HG03457 (cell line): ENCODE data around the gene HOMER2.

Source experiments
- ATAC-seq: cut with Tn5 transposase; IDR thresholded peaks from one replicate; pipeline ENCODE4 v1.9.1; 2021; ENCODE audit warnings: moderate number of reproducible peaks; ENCODE audit not compliant: unreplicated experiment

Gene HOMER2

DNA sequence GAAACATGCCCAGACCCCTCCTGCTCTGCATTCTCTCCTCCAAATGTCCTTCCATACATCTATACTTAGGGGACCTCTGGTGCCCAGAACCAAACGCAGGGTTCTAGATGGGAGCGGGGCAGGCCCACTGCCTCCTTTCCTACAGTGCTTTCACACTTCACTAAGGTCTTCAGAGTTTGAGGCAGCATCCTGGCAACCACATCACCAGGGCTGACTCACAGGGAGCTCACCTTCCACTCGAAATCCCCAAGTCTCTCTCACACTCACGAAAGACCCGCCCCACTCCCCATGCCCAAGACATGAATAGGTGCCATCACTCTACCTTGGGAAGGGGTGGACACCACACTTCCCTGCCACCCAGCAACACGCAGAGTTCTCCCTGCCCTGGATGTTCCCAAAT is 18.9 kb downstream of the HOMER2 start:
- ATAC-seq = no peak

GRCh38 chr15:82931221-82931620 is 21.3 kb downstream of the HOMER2 start:
- ATAC-seq = no peak

- no peak for ATAC-seq
Observed at GRCh38 chr15:82930461-82930860, 22.1 kb downstream of the HOMER2 start.

DNA sequence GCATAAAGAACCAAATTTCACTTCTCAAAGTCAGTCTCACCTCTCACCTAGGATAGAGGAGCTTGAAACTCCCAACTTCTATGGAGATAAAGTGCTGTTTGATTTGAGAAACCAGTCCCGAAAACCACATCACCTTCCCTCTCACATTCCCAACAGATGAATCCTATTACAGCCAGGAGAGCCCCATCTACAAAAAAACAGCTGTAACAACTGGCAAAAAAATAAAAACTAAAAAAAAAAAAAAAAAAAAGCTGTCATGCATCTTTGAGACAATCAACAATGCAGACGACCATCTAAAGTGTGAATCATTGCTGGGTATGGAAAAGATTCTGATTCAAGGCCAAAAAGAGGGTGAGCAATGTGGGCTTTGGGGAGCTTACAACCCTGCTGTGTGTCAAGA is 23.8 kb downstream of the HOMER2 start:
- ATAC-seq = no peak

DNA sequence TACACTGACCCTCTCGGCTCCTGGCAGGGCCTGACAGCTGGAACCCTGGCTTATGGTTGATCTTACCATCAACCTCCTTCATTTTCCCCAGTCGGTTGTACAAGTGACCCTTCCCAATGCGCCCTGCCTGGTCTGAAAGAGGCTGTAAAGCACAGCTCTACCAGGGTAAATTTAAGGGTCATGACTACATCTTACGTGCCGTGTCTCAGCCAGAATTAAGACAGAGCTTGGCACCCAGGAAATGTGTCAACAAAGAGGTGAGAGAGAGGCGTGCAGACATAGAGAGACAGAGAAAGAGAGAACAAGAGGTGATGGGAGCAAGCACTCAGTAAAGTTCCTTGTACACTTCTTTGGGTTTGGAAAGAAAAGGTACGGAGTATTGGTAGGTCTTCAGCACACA is 28.8 kb downstream of the HOMER2 start:
- ATAC-seq = no peak

- ATAC-seq = no peak
Observed at GRCh38 chr15:82922737-82923136, 29.8 kb downstream of the HOMER2 start.

DNA sequence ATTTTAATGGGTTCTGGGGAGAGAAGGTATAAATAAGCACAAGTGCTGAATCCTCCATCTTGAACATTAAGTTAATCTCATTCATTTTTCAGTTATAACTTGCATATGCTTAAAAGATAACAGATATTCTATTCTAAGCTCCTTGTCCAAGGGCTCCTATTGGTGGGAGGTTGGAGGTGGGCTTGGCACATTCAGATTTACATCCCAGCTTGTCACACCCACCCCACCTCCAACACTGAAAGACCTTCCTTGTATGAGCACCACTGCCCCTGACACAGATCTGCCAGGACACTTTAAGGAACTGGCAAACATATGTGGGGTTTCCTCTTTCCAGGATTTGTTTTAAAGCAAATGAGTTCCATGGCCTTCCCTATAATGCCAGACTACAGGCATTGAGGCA is 30.6 kb downstream of the HOMER2 start:
- no peak for ATAC-seq

GRCh38 chr15:82921242-82921641 is 31.3 kb downstream of the HOMER2 start:
- no peak for ATAC-seq

- no peak for ATAC-seq
Observed at GRCh38 chr15:82919231-82919886, 33.2 kb downstream of the HOMER2 start.

DNA sequence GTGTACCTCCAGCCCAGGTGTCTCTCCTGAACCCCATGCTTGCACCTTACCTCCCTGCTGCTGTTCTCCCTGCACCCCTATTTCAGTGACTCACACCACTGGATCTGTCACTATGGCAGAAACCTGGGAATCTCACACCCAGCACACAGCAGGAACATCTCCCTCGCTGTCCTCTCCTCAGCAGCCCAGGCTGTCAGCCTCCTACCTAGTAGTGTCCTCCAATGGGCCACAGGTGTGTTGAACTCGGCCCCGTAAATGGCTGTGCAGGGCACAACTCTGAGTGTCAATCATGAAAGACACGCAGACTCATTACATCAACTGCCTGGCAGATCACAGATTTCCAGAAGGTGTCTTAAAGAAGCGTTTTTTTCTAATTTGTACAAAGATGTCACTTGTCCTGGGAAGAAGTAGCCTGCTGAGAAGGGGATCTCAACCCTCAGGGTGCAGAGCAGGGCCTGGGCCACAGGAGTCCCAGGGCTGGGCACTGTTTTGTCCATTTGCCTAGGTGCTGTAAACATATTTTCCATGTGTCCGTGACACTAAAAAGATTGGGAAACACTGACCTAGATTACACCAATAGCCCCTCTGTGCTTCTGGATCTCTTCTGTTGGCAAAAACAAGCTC is 33.8 kb downstream of the HOMER2 start:
- no peak for ATAC-seq

- no peak for ATAC-seq
Observed at GRCh38 chr15:82918162-82918561, 34.4 kb downstream of the HOMER2 start.

DNA sequence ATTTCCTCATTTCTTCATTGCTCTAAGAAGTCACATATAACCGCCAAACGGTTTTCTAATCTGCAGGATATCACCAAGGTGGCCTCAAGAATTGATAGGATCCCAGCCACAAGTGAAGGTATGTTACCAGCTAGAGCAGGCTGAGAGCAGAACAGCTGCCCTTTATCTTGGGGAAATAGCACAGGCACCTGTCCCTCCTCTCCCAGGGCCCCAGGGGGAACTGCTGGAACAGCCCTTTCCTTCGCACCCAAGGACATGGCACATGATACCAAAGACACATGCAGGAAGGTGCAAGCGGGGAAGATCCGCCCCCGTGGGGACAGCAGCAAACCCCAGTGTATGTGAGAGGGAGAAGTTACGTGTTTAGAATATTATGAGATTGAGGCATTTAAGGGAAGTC is 35.3 kb downstream of the HOMER2 start:
- no peak for ATAC-seq

DNA sequence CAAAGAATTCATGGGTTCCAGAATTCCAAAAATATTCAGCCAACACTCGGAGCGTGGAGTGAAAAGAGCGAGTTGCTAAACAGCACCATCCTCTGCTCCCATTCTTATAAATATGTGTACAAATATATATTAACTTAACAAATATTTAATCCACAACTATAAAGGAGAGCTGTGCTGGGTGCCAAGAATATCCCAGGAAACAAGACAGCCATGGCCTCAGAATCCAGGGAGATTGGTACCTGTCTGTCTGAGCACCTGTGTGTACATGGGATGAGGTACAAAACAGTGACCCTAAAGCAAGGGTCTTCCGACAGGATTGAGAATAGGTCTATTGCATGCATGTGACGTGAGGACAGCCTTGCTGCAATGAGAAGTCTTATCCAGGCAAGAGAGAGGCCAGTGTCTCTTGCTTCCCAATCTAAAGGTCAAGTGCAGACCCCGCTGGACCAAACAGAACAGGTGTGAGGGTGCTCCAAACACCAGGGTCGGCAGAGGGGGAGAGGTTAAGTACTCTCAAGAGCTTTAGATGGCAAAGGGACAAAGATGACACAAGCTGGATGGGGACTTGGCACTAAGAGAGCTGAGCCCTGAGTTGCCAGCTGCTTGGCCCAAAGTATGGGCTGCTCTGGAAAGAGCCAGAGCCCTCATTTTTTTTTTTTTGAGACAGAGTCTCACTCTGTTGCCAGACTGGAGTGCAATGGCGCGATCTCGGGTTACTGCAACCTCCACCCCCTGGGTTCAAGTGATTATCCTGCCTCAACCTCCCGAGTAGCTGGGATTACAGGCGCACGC is 36.2 kb downstream of the HOMER2 start:
- ATAC-seq = no peak

DNA sequence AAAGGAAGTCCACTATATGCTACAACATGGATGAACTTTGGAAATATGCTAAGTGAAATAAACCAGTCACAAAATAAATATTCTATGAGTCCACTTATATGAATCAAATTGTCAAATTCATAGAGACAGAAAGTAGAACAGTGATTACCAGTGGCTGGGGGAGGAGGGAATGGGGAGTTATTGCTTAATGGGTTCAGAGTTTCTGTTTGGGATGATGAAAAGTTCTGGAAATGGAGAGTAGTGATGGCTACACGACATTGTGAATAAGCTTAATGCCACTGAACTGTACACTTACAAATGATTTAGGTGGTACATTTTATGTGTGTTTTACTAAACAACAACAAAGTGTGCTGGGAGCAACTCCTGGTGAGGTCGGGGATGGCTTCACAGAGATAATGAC is 38.1 kb downstream of the HOMER2 start:
- no peak for ATAC-seq

DNA sequence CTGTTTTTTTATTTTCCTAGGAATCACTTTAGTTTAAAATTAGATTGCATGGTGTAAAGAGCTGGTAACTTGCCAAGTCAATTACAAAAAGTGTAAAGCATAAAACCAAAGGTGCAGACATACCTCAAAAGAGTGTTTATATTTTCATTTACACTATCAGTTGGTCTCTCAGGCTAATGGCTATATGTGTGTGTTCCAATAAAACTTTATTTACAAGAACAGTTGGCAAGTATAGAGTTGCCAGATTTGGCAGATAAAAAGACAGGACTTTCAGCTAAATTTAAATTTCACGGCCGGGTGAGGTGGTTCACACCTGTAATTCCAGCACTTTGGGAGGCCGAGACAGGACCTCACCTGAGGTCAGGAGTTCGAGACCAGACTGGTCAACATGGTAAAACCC is 41.1 kb downstream of the HOMER2 start:
- no peak for ATAC-seq

- ATAC-seq = no peak
Observed at GRCh38 chr15:82910721-82911120, 41.8 kb downstream of the HOMER2 start.

DNA sequence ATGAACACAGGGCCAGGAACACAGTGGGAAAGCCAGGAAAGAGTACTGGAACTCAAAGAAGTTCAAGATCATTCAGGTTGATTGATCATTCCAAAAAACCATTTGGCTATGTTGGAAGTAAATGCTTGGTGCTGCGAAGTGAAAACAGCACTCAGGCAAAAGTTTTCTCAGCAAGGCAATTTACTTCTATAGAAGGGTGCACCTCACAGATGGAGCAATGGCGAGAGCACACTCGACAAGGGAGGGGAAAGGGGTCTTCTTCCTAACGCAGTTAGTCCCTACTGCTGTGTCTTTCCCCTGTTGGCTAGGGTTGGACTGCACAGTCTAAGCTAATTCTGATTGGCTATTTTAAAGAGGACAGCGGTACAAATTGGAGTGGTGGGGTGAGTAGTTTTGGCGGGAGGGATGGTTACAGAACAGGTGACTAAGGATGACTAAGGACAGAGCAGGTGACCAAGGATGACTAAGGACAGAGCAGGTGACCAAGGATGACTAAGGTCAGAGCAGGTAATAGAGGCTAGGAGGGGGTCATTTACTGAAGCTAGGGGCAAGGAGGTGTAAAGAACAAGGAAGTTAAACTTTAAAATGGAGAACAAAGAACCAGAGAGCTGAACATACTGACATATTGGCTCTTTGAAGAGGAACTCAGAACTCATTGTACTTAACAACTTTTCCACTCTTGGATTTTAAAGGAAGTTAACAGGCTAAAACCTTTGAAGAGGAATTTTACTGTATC is 43.3 kb downstream of the HOMER2 start:
- ATAC-seq = no peak

- ATAC-seq = no peak
Observed at GRCh38 chr15:82907350-82907749, 45.2 kb downstream of the HOMER2 start.

- no peak for ATAC-seq
Observed at GRCh38 chr15:82904574-82904973, 47.9 kb downstream of the HOMER2 start.

DNA sequence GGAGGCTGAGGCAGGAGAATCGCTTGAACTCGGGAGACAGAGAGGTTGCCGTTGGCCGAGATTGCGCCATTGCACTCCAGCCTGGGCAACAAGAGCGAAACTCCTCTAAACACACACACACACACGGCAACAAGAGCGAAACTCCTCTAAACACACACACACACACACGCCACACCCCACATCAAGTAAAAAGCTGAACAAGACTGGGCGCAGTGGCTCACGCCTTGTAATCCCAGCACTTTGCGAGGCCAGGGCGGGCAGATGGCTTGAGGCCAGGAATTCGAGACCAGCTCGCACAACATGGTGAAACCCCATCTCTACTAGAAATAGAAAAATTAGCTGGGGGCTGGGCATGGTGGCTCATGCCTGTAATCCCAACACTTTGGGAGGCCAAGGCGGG is 49.0 kb downstream of the HOMER2 start:
- ATAC-seq = no peak

GRCh38 chr15:82901114-82901805 is 51.3 kb downstream of the HOMER2 start:
- ATAC-seq = no peak
